HepG2 (cell line): ENCODE results near the gene TNFRSF18. TPM values are rescaled to one million over a fixed set of nuclear protein-coding genes. Genes with fewer than 3 reads are reported as not detected.

ENCODE experiments used
- DMAP1 ChIP-seq: IDR thresholded peaks from 2 replicates; pipeline ENCODE4 v1.6.1; 2016
- GZF1 ChIP-seq: sonication (generic); formaldehyde crosslinking; IDR thresholded peaks from 2 replicates; pipeline ENCODE4 v1.5.1; 2020; ENCODE audit warnings: mild to moderate bottlenecking, missing genetic modification reagents
- HNF4A ChIP-seq: sonication (generic); formaldehyde crosslinking; IDR thresholded peaks from 2 replicates; pipeline ENCODE4 v1.4.0; 2020; ENCODE audit warnings: missing genetic modification reagents
- MLLT10 ChIP-seq: sonication (generic); formaldehyde crosslinking; IDR thresholded peaks from 2 replicates; pipeline ENCODE4 v1.4.0; 2020; ENCODE audit warnings: missing genetic modification reagents
- MTA1 ChIP-seq: sonication (generic); formaldehyde crosslinking; IDR thresholded peaks from 2 replicates; pipeline ENCODE4 v1.4.0; 2020; ENCODE audit warnings: missing genetic modification reagents, mild to moderate bottlenecking, borderline replicate concordance
- MTF2 ChIP-seq: sonication (generic); formaldehyde crosslinking; IDR thresholded peaks from 2 replicates; pipeline ENCODE4 v1.5.0; 2020; ENCODE audit warnings: missing genetic modification reagents, borderline replicate concordance
- NR2C2 ChIP-seq: sonication (generic); formaldehyde crosslinking; IDR thresholded peaks from 2 replicates; pipeline ENCODE4 v1.4.0; 2020; ENCODE audit warnings: missing genetic modification reagents, mild to moderate bottlenecking, moderate library complexity, borderline replicate concordance
- POGZ ChIP-seq: sonication (generic); formaldehyde crosslinking; IDR thresholded peaks from 2 replicates; pipeline ENCODE4 v1.4.0; 2020; ENCODE audit warnings: mild to moderate bottlenecking, missing genetic modification reagents
- PTBP1 ChIP-seq: fragments of 200-400 bp; formaldehyde crosslinking; IDR thresholded peaks from 2 replicates; pipeline ENCODE4 v1.6.1; 2018; ENCODE audit warnings: low read length, low read depth; ENCODE audit not compliant: poor library complexity, severe bottlenecking
- SOX5 ChIP-seq: IDR thresholded peaks from 2 replicates; pipeline ENCODE4 v1.6.1; 2016; ENCODE audit warnings: borderline replicate concordance
- ZNF12 ChIP-seq: sonication (generic); formaldehyde crosslinking; IDR thresholded peaks from 2 replicates; pipeline ENCODE4 v1.5.0; 2020; ENCODE audit warnings: missing genetic modification reagents
- ZNF326 ChIP-seq: sonication (generic); formaldehyde crosslinking; IDR thresholded peaks from 2 replicates; pipeline ENCODE4 v1.4.0; 2020; ENCODE audit warnings: missing genetic modification reagents, borderline replicate concordance
- ZNF563 ChIP-seq: sonication (generic); formaldehyde crosslinking; IDR thresholded peaks from 2 replicates; pipeline ENCODE4 v1.8.0; 2022; ENCODE audit warnings: mild to moderate bottlenecking, moderate library complexity, missing genetic modification reagents
- polyA plus RNA-seq, 8 experiments: library from polyadenylated mRNA; depleted of rRNA in 3 of 8; stranded (reverse) in 7 of 8; unstranded in 1 of 8; fragments of >200 nt; fragmentation: Illumina TruSeq in 4 of 8; extraction: Trizol in 4 of 8; gene quantifications; 2 replicates each; pipeline versions ENCODE4 v1.2.1 to v1.2.3, GENCODE V29; 2011 to 2016; ENCODE audit warnings: low read depth in 4 of 8, missing spikeins in 1 of 8, mixed read lengths in 1 of 8; ENCODE audit not compliant: insufficient read depth in 1 of 8
- total RNA-seq, 5 experiments: library from RNA; depleted of rRNA; stranded (reverse); fragments of >200 nt; fragmentation: Illumina TruSeq; extraction: Trizol; gene quantifications; 2 replicates each; pipeline ENCODE4 v1.2.3, GENCODE V29; 2016; ENCODE audit warnings: low read depth in 1 of 5
- TF ChIP-seq, protein P1 (sequence below): sonication (generic); formaldehyde crosslinking; IDR thresholded peaks from 2 replicates; pipeline ENCODE4 v1.5.0; 2020; ENCODE audit warnings: mild to moderate bottlenecking, missing genetic modification reagents
- TF ChIP-seq, protein P2 (sequence below): sonication (generic); formaldehyde crosslinking; IDR thresholded peaks from 2 replicates; pipeline ENCODE4 v1.5.0; 2020; ENCODE audit warnings: mild to moderate bottlenecking, missing genetic modification reagents, moderate library complexity
- TF ChIP-seq, protein P3 (sequence below): sonication (generic); formaldehyde crosslinking; IDR thresholded peaks from 2 replicates; pipeline ENCODE4 v1.5.0; 2020; ENCODE audit warnings: missing genetic modification reagents, mild to moderate bottlenecking, borderline replicate concordance
- TF ChIP-seq, protein P4 (sequence below): sonication (generic); formaldehyde crosslinking; IDR thresholded peaks from 2 replicates; pipeline ENCODE4 v1.5.1; 2020; ENCODE audit warnings: mild to moderate bottlenecking, missing genetic modification reagents, moderate library complexity
- TF ChIP-seq, protein P5 (sequence below): sonication (generic); formaldehyde crosslinking; IDR thresholded peaks from 2 replicates; pipeline ENCODE4 v1.4.0; 2020; ENCODE audit warnings: missing genetic modification reagents, borderline replicate concordance

Gene TNFRSF18
- total and polyA plus RNA-seq, 2 of the 13 experiments (the other 11 are each of a cell fraction or from before 2014, with no cell fraction given), result not detected

DNA sequence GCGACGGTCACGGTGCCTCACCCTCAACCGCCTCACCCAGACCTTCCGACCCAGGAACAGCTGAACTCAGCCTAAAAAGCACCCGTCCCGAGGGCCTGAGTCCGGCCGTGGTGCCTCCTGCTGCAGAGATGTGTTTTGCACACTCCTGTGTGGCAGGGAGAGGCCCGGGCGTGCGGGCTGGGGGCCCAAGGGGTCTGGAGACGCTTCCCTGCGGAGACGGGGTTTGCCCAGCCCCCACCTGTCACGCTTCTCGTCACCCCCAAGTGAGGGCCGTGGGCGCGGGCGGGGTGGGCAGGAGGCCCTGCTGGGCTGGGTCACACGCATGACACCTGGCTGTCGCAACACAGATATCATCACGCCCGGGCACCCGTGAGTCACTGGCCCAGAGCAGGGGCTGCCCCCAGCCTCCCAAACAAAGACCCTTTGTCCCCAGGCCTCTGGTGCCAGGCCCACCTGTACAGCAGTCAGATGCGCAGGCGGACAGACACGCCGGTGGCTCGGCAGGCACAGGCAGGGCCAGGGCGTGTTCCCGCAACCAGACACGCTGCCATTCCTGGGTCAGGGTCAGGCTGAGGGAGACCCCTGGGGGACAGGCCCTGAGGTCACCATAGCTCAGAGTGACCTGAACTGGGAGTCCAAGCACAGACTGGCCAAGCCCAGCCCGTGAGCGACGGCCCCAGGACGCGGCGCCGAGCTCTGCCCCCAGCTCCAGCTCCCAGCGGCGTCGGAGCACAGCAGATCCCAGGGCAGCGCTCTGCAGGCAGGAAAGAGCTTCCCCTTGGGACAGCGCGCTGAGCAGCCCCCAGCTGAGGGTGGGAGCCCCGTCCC, 31.7 kb upstream of the TNFRSF18 start (continued):
- TF ChIP-seq, protein P1, sequence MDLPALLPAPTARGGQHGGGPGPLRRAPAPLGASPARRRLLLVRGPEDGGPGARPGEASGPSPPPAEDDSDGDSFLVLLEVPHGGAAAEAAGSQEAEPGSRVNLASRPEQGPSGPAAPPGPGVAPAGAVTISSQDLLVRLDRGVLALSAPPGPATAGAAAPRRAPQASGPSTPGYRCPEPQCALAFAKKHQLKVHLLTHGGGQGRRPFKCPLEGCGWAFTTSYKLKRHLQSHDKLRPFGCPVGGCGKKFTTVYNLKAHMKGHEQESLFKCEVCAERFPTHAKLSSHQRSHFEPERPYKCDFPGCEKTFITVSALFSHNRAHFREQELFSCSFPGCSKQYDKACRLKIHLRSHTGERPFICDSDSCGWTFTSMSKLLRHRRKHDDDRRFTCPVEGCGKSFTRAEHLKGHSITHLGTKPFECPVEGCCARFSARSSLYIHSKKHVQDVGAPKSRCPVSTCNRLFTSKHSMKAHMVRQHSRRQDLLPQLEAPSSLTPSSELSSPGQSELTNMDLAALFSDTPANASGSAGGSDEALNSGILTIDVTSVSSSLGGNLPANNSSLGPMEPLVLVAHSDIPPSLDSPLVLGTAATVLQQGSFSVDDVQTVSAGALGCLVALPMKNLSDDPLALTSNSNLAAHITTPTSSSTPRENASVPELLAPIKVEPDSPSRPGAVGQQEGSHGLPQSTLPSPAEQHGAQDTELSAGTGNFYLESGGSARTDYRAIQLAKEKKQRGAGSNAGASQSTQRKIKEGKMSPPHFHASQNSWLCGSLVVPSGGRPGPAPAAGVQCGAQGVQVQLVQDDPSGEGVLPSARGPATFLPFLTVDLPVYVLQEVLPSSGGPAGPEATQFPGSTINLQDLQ, result no peak
- TF ChIP-seq NR2C2 (CRISPR knock-in tag) (peak; percentile 87), MTA1 (CRISPR knock-in tag) (peak; percentile 75), SOX5 (CRISPR knock-in tag) (peak; percentile 91), MTF2 (CRISPR knock-in tag) (peak; percentile 94), ZNF563 (CRISPR knock-in tag) (peak; percentile 78; the same call in 1 of the 2 replicates), POGZ (CRISPR knock-in tag) (no peak), DMAP1 (CRISPR knock-in tag) (peak; percentile 47; the same call in 1 of the 2 replicates), MLLT10 (no peak), ZNF326 (peak; percentile 27; the same call in 1 of the 2 replicates), HNF4A (CRISPR knock-in tag) (peak; percentile 28; the same call in 1 of the 2 replicates), GZF1 (CRISPR knock-in tag) (no peak), ZNF12 (peak; percentile 62; the same call in 1 of the 2 replicates), PTBP1 (peak; percentile 17)
- TF ChIP-seq, protein P2, sequence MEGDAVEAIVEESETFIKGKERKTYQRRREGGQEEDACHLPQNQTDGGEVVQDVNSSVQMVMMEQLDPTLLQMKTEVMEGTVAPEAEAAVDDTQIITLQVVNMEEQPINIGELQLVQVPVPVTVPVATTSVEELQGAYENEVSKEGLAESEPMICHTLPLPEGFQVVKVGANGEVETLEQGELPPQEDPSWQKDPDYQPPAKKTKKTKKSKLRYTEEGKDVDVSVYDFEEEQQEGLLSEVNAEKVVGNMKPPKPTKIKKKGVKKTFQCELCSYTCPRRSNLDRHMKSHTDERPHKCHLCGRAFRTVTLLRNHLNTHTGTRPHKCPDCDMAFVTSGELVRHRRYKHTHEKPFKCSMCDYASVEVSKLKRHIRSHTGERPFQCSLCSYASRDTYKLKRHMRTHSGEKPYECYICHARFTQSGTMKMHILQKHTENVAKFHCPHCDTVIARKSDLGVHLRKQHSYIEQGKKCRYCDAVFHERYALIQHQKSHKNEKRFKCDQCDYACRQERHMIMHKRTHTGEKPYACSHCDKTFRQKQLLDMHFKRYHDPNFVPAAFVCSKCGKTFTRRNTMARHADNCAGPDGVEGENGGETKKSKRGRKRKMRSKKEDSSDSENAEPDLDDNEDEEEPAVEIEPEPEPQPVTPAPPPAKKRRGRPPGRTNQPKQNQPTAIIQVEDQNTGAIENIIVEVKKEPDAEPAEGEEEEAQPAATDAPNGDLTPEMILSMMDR (CRISPR knock-in tag), result peak; percentile 45; the same call in 1 of the 2 replicates
- TF ChIP-seq, protein P3, sequence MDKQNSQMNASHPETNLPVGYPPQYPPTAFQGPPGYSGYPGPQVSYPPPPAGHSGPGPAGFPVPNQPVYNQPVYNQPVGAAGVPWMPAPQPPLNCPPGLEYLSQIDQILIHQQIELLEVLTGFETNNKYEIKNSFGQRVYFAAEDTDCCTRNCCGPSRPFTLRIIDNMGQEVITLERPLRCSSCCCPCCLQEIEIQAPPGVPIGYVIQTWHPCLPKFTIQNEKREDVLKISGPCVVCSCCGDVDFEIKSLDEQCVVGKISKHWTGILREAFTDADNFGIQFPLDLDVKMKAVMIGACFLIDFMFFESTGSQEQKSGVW (CRISPR knock-in tag), result 0 out of 2 replicates have a peak, but pooled peaks have one; percentile 11
- TF ChIP-seq, protein P4, sequence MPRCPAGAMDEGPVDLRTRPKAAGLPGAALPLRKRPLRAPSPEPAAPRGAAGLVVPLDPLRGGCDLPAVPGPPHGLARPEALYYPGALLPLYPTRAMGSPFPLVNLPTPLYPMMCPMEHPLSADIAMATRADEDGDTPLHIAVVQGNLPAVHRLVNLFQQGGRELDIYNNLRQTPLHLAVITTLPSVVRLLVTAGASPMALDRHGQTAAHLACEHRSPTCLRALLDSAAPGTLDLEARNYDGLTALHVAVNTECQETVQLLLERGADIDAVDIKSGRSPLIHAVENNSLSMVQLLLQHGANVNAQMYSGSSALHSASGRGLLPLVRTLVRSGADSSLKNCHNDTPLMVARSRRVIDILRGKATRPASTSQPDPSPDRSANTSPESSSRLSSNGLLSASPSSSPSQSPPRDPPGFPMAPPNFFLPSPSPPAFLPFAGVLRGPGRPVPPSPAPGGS (CRISPR knock-in tag), result peak; percentile 83; the same call in 1 of the 2 replicates
- TF ChIP-seq, protein P5, sequence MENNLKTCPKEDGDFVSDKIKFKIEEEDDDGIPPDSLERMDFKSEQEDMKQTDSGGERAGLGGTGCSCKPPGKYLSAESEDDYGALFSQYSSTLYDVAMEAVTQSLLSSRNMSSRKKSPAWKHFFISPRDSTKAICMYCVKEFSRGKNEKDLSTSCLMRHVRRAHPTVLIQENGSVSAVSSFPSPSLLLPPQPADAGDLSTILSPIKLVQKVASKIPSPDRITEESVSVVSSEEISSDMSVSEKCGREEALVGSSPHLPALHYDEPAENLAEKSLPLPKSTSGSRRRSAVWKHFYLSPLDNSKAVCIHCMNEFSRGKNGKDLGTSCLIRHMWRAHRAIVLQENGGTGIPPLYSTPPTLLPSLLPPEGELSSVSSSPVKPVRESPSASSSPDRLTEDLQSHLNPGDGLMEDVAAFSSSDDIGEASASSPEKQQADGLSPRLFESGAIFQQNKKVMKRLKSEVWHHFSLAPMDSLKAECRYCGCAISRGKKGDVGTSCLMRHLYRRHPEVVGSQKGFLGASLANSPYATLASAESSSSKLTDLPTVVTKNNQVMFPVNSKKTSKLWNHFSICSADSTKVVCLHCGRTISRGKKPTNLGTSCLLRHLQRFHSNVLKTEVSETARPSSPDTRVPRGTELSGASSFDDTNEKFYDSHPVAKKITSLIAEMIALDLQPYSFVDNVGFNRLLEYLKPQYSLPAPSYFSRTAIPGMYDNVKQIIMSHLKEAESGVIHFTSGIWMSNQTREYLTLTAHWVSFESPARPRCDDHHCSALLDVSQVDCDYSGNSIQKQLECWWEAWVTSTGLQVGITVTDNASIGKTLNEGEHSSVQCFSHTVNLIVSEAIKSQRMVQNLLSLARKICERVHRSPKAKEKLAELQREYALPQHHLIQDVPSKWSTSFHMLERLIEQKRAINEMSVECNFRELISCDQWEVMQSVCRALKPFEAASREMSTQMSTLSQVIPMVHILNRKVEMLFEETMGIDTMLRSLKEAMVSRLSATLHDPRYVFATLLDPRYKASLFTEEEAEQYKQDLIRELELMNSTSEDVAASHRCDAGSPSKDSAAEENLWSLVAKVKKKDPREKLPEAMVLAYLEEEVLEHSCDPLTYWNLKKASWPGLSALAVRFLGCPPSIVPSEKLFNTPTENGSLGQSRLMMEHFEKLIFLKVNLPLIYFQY (CRISPR knock-in tag), result peak; percentile 76
